Immature natural killer cell (primary cell): ENCODE results near the gene MEIOSIN. TPM values are rescaled to one million over a fixed set of nuclear protein-coding genes. Genes with fewer than 3 reads are reported as not detected.
A peak's percentile ranks its signal among the peaks of the same experiment; 100 is the strongest.
"Not testable (repeated sequence)": the region's sequence is repeated elsewhere in the genome, so short reads cannot be mapped to it uniquely, and the experiment has no call there.

Experiments used
- DNase-seq, 3 donors: peaks; one replicate each; pipeline ENCODE4 v3.0.0; 2022; ENCODE audit warnings: mixed read lengths in 1 of 3
- H3K27ac Mint-ChIP-seq, 6 donors: one replicate each; pipeline ENCODE4 v1.8.0; 2020; ENCODE audit warnings: mixed read lengths in 6 of 6, mild to moderate bottlenecking in 5 of 6, inconsistent platforms in 4 of 6, moderate library complexity in 3 of 6
- H3K27me3 Mint-ChIP-seq, 3 donors: one replicate each; pipeline ENCODE4 v1.8.0; 2020 to 2021; ENCODE audit warnings: low read depth in 3 of 3, mild to moderate bottlenecking in 3 of 3, mixed read lengths in 3 of 3, moderate library complexity in 3 of 3, inconsistent platforms in 1 of 3
- H3K36me3 Mint-ChIP-seq, 3 donors: one replicate each; pipeline ENCODE4 v1.8.0; 2020; ENCODE audit warnings: mixed read lengths in 3 of 3, inconsistent platforms in 2 of 3, mild to moderate bottlenecking in 2 of 3
- H3K4me1 Mint-ChIP-seq, 2 donors: one replicate each; pipeline ENCODE4 v1.8.0; 2020; ENCODE audit warnings: inconsistent platforms in 2 of 2, mild to moderate bottlenecking in 2 of 2, mixed read lengths in 2 of 2, moderate library complexity in 1 of 2
- H3K4me3 Mint-ChIP-seq, 5 donors: one replicate each; pipeline ENCODE4 v1.8.0; 2020; ENCODE audit warnings: mild to moderate bottlenecking in 5 of 5, mixed read lengths in 5 of 5, inconsistent platforms in 3 of 5, moderate library complexity in 3 of 5
- H3K9me3 Mint-ChIP-seq, 6 donors: one replicate each; pipeline ENCODE4 v1.8.0; 2020; ENCODE audit warnings: mild to moderate bottlenecking in 6 of 6, mixed read lengths in 6 of 6, inconsistent platforms in 4 of 6, moderate library complexity in 3 of 6
- polyA plus RNA-seq, 3 donors: library from polyadenylated mRNA; unstranded; fragments of 300-500 nt; fragmentation: Illumina TruSeq; gene quantifications; one replicate each; pipeline ENCODE4 v1.2.3, GENCODE V29; 2021

Gene MEIOSIN
- polyA plus RNA-seq, 3 donors from 2014 or later, result not detected

GRCh38 chr19:45742969-45743368 is 9.7 kb downstream of the MEIOSIN start:
- peaks cover 7 to 8% (median 7%) of the 10 kb centered on the region in 3 donors for H3K27me3 Mint-ChIP-seq
- H3K4me1 Mint-ChIP-seq, result no peaks in the 10 kb centered on the region
- DNase-seq, result no peak
- H3K4me3 Mint-ChIP-seq, result no peak overlapping the region
- no peaks in the 10 kb centered on the region for H3K36me3 Mint-ChIP-seq
- no peaks in the 10 kb centered on the region for H3K9me3 Mint-ChIP-seq
- no peak overlapping the region for H3K27ac Mint-ChIP-seq

GRCh38 chr19:45745606-45746005 is 12.4 kb downstream of the MEIOSIN start:
- DNase-seq, result no peak
- Mint-ChIP-seq H3K4me1 (no peaks in the 10 kb centered on the region), H3K36me3 (no peaks in the 10 kb centered on the region), H3K27me3 (peaks cover 6 to 8% (median 7%) of the 10 kb centered on the region in 3 donors), H3K27ac (no peak overlapping the region), H3K9me3 (no peaks in the 10 kb centered on the region), H3K4me3 (no peak overlapping the region)

- DNase-seq, result no peak
- Mint-ChIP-seq H3K27me3 (peaks cover 6 to 8% (median 7%) of the 10 kb centered on the region in 3 donors), H3K4me1 (no peaks in the 10 kb centered on the region), H3K27ac (no peak overlapping the region), H3K4me3 (no peak overlapping the region), H3K36me3 (no peaks in the 10 kb centered on the region), H3K9me3 (no peaks in the 10 kb centered on the region)
Measured at GRCh38 chr19:45746866-45747265, 13.6 kb downstream of the MEIOSIN start.

GRCh38 chr19:45747513-45747912 is 14.3 kb downstream of the MEIOSIN start:
- DNase-seq, result no peak
- Mint-ChIP-seq H3K4me1 (no peaks in the 10 kb centered on the region), H3K4me3 (no peak overlapping the region), H3K27me3 (peaks cover 3 to 9% (median 5%) of the 10 kb centered on the region in 3 donors), H3K9me3 (no peaks in the 10 kb centered on the region), H3K36me3 (no peaks in the 10 kb centered on the region), H3K27ac (no peak overlapping the region)

- not testable (repeated sequence) for DNase-seq, H3K9me3 Mint-ChIP-seq, H3K4me3 Mint-ChIP-seq, H3K4me1 Mint-ChIP-seq, H3K27ac Mint-ChIP-seq, H3K36me3 Mint-ChIP-seq
- H3K27me3 Mint-ChIP-seq, result peaks cover 0 to 11% (median 3%) of the 10 kb centered on the region in 3 donors
Measured at GRCh38 chr19:45751483-45751882, 18.2 kb downstream of the MEIOSIN start.

- Mint-ChIP-seq H3K4me3 (no peak overlapping the region), H3K9me3 (no peaks in the 10 kb centered on the region), H3K4me1 (no peaks in the 10 kb centered on the region), H3K36me3 (no peaks in the 10 kb centered on the region), H3K27me3 (peaks cover 0 to 11% (median 3%) of the 10 kb centered on the region in 3 donors), H3K27ac (peak overlapping the region in 1 of 6 donors; percentile 11)
- DNase-seq, result no peak
Measured at GRCh38 chr19:45752639-45753038, 19.4 kb downstream of the MEIOSIN start.

- Mint-ChIP-seq H3K27me3 (peaks cover 0 to 9% (median 3%) of the 10 kb centered on the region in 3 donors), H3K4me3 (no peak overlapping the region), H3K36me3 (no peaks in the 10 kb centered on the region), H3K9me3 (no peaks in the 10 kb centered on the region), H3K4me1 (no peaks in the 10 kb centered on the region), H3K27ac (no peak overlapping the region)
- no peak for DNase-seq
Measured at GRCh38 chr19:45753548-45753947, 20.3 kb downstream of the MEIOSIN start.

GRCh38 chr19:45754323-45754722 is 21.1 kb downstream of the MEIOSIN start:
- H3K27me3 Mint-ChIP-seq, result peaks cover 0 to 10% (median 3%) of the 10 kb centered on the region in 3 donors
- no peak overlapping the region for H3K27ac Mint-ChIP-seq
- no peaks in the 10 kb centered on the region for H3K36me3 Mint-ChIP-seq
- no peaks in the 10 kb centered on the region for H3K9me3 Mint-ChIP-seq
- H3K4me1 Mint-ChIP-seq, result no peaks in the 10 kb centered on the region
- no peak for DNase-seq
- H3K4me3 Mint-ChIP-seq, result no peak overlapping the region

GRCh38 chr19:45757695-45758094 is 24.5 kb downstream of the MEIOSIN start:
- DNase-seq, result no peak
- H3K27ac Mint-ChIP-seq, result no peak overlapping the region
- no peaks in the 10 kb centered on the region for H3K9me3 Mint-ChIP-seq

GRCh38 chr19:45758921-45759320 is 25.7 kb downstream of the MEIOSIN start:
- H3K4me3 Mint-ChIP-seq, result no peak overlapping the region
- H3K36me3 Mint-ChIP-seq, result no peaks in the 10 kb centered on the region
- H3K9me3 Mint-ChIP-seq, result no peaks in the 10 kb centered on the region
- no peaks in the 10 kb centered on the region for H3K4me1 Mint-ChIP-seq
- H3K27ac Mint-ChIP-seq, result no peak overlapping the region
- peaks cover 1 to 7% (median 3%) of the 10 kb centered on the region in 3 donors for H3K27me3 Mint-ChIP-seq
- DNase-seq, result no peak

More at GRCh38 chr19:45757695-45758094, 24.5 kb downstream of the MEIOSIN start:
- no peak overlapping the region for H3K4me3 Mint-ChIP-seq
- H3K36me3 Mint-ChIP-seq, result no peaks in the 10 kb centered on the region
- H3K27me3 Mint-ChIP-seq, result peaks cover 0 to 11% (median 1%) of the 10 kb centered on the region in 3 donors
- no peaks in the 10 kb centered on the region for H3K4me1 Mint-ChIP-seq

GRCh38 chr19:45761714-45762113 is 28.5 kb downstream of the MEIOSIN start:
- Mint-ChIP-seq H3K27me3 (peaks cover 0 to 3% (median 3%) of the 10 kb centered on the region in 3 donors), H3K4me3 (no peak overlapping the region), H3K9me3 (no peaks in the 10 kb centered on the region), H3K36me3 (no peaks in the 10 kb centered on the region), H3K4me1 (no peaks in the 10 kb centered on the region), H3K27ac (no peak overlapping the region)
- DNase-seq, result no peak

GRCh38 chr19:45762870-45763631 is 29.8 kb downstream of the MEIOSIN start:
- Mint-ChIP-seq H3K27me3 (peaks cover 2 to 3% (median 2%) of the 10 kb centered on the region in 3 donors), H3K27ac (no peak overlapping the region), H3K4me3 (no peak overlapping the region), H3K36me3 (no peaks in the 10 kb centered on the region), H3K9me3 (no peaks in the 10 kb centered on the region), H3K4me1 (no peaks in the 10 kb centered on the region)
- DNase-seq, result no peak

- Mint-ChIP-seq H3K4me1 (no peaks in the 10 kb centered on the region), H3K27ac (no peak overlapping the region), H3K4me3 (no peak overlapping the region), H3K36me3 (no peaks in the 10 kb centered on the region), H3K9me3 (no peaks in the 10 kb centered on the region), H3K27me3 (peaks cover 2 to 3% (median 2%) of the 10 kb centered on the region in 3 donors)
- no peak for DNase-seq
Measured at GRCh38 chr19:45763691-45764294, 30.6 kb downstream of the MEIOSIN start.

GRCh38 chr19:45764475-45764874 is 31.2 kb downstream of the MEIOSIN start:
- Mint-ChIP-seq H3K27me3 (peaks cover 3 to 6% (median 3%) of the 10 kb centered on the region in 3 donors), H3K36me3 (no peaks in the 10 kb centered on the region), H3K27ac (no peak overlapping the region), H3K9me3 (no peaks in the 10 kb centered on the region), H3K4me1 (peaks cover under 1 to 1% of the 10 kb centered on the region in 2 donors), H3K4me3 (no peak overlapping the region)
- DNase-seq, result no peak
